Caco-2 (cell line): ENCODE measurements around the gene STAMBP. TPM values are rescaled to one million over a fixed set of nuclear protein-coding genes. Genes with fewer than 3 reads are reported as not detected.

Source experiments
- BruUV-seq: library from RNA; stranded (reverse); fragments of 400-500 nt; replicated peaks from 2 replicates; lab custom pipeline; 2021; lab: Mats Ljungman, UMichigan
- CTCF ChIA-PET: fragments of 300-600 bp; sonication (Branson Sonifier 250); formaldehyde crosslinking; loops from one replicate; lab custom pipeline; 2022; ENCODE audit warnings: antibody characterized with exemption; lab: Charles Lee
- POLR2A ChIA-PET: fragments of 300-600 bp; sonication (Branson Sonifier 250); formaldehyde crosslinking; loops from one replicate; lab custom pipeline; 2022; ENCODE audit warnings: antibody characterized with exemption; lab: Charles Lee
- DNase-seq, 2 experiments: peaks; one replicate each; pipeline versions ENCODE4 v3.0.0 to v3.0.0-alpha.2; 2020 to 2022
- H3K27me3 ChIP-seq: replicated peaks from 2 replicates; pipeline ENCODE4 v1.6.0; 2011; ENCODE audit warnings: low read length; ENCODE audit not compliant: control insufficient read depth, insufficient read depth
- H3K36me3 ChIP-seq: 2 replicates; pipeline ENCODE4 v1.5.1; 2011; ENCODE audit warnings: low read length; ENCODE audit not compliant: control insufficient read depth, insufficient read depth
- H3K4me1 ChIP-seq: fragments of 250-450 bp; sonication (Bioruptor Pico); 2 replicates; pipeline ENCODE4 v1.5.1; 2020; ENCODE audit warnings: mild to moderate bottlenecking
- H3K4me3 ChIP-seq: 2 replicates; pipeline ENCODE4 v1.5.1; 2011; ENCODE audit warnings: low read depth, mild to moderate bottlenecking, control low read depth, low read length
- H3K9me3 ChIP-seq: fragments of 250-450 bp; sonication (Bioruptor Pico); 2 replicates; pipeline ENCODE4 v1.5.1; 2020; ENCODE audit warnings: mild to moderate bottlenecking, moderate library complexity
- H3K27ac Mint-ChIP-seq: one replicate; pipeline ENCODE4 v1.8.0; 2022; ENCODE audit warnings: mixed read lengths; ENCODE audit not compliant: unreplicated experiment
- H3K27me3 Mint-ChIP-seq: one replicate; pipeline ENCODE4 v1.8.0; 2022; ENCODE audit warnings: mixed read lengths; ENCODE audit not compliant: insufficient read depth, unreplicated experiment
- H3K36me3 Mint-ChIP-seq: one replicate; pipeline ENCODE4 v1.8.0; 2022; ENCODE audit warnings: mild to moderate bottlenecking, mixed read lengths; ENCODE audit not compliant: insufficient read depth, unreplicated experiment
- H3K4me1 Mint-ChIP-seq: one replicate; pipeline ENCODE4 v1.8.0; 2022; ENCODE audit warnings: low read depth, mixed read lengths; ENCODE audit not compliant: unreplicated experiment
- H3K4me3 Mint-ChIP-seq: one replicate; pipeline ENCODE4 v1.8.0; 2022; ENCODE audit warnings: mild to moderate bottlenecking, moderate library complexity, mixed read lengths; ENCODE audit not compliant: unreplicated experiment
- H3K9me3 Mint-ChIP-seq: one replicate; pipeline ENCODE4 v1.8.0; 2022; ENCODE audit warnings: mixed read lengths; ENCODE audit not compliant: unreplicated experiment
- intact Hi-C: fragments of 100-400 bp; cut with micrococcal nuclease; formaldehyde crosslinking; loops from one replicate; pipeline ENCODE4 v1.10.0; 2022; ENCODE audit not compliant: unreplicated experiment
- total RNA-seq: library from RNA; stranded (reverse); gene quantifications from 2 replicates; pipeline ENCODE4 v1.2.3, GENCODE V29; 2022
- TF ChIP-seq, protein P1 (sequence below), 2 experiments: fragments of 200-600 bp in 1 of 2; IDR thresholded peaks; 1 replicate in 1 of 2; 2 replicates in 1 of 2; pipeline versions ENCODE4 v1.5.1 to v1.8.0; 2011 to 2022; ENCODE audit warnings: antibody characterized with exemption in 1 of 2, control low read depth in 1 of 2, inconsistent platforms in 1 of 2, low read depth in 1 of 2, low read length in 1 of 2, mild to moderate bottlenecking in 1 of 2, moderate library complexity in 1 of 2; ENCODE audit not compliant: insufficient read depth in 1 of 2, severe bottlenecking in 1 of 2, unreplicated experiment in 1 of 2

The STAMBP gene
- total RNA-seq, 1 experiment from 2014 or later = 49.8 TPM

DNA sequence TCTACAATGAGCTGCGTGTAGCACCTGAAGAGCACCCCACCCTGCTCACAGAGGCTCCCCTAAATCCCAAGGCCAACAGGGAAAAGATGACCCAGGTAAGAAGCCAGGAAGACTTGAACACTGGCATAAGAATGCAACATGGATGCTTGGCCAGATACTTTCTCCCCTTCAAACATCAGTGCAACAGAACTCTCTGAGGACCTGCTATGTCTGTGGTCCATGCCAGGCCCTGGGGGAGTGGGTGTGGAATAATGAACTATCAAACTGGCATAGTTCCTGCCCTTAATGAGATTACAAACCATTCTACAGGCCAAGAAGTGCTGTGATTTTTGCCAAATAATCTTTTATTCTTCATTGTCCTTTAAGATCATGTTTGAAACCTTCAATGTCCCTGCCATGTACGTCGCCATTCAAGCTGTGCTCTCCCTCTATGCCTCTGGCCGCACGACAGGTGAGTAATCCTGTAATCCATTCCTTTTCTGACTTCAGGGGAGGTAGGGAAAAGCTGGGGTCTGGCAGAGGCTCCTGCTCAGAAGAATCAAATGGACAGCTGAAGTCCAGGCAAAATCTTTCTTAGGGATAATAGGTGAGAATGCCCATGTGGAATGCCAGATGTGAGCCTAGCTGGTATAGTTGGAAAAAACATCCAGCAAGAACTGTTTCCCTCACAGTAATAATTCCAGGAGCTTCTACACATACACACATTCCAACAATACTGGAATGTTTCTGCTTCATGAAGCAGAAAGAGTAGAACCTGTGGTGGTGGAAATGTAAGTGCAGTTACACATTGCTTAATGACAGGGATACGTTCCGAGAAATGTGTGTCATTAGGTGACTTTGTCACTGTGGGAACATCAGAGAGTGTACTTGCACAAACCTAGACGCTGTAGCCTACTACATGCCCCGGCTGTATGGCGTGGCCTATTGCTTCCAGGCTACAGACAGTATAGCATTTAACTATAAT, 80.2 kb downstream of the STAMBP start:
- no peaks in the 10 kb centered on the region for H3K36me3 ChIP-seq
- Mint-ChIP-seq H3K4me1 (no peaks in the 10 kb centered on the region), H3K9me3 (no peaks in the 10 kb centered on the region), H3K27ac (no peak overlapping the region), H3K4me3 (no peak overlapping the region), H3K36me3 (no peaks in the 10 kb centered on the region), H3K27me3 (no peaks in the 10 kb centered on the region)
- ChIA-PET POLR2A (no interaction called here), CTCF (no interaction called here)
- H3K27me3 ChIP-seq = no peaks in the 10 kb centered on the region
- no peaks in the 10 kb centered on the region for H3K4me1 ChIP-seq
- DNase-seq = no peak
- intact Hi-C loops = no loop called here
- no peak overlapping the region for H3K4me3 ChIP-seq
- no TSS peak for BruUV-seq
- TF ChIP-seq, protein P1, sequence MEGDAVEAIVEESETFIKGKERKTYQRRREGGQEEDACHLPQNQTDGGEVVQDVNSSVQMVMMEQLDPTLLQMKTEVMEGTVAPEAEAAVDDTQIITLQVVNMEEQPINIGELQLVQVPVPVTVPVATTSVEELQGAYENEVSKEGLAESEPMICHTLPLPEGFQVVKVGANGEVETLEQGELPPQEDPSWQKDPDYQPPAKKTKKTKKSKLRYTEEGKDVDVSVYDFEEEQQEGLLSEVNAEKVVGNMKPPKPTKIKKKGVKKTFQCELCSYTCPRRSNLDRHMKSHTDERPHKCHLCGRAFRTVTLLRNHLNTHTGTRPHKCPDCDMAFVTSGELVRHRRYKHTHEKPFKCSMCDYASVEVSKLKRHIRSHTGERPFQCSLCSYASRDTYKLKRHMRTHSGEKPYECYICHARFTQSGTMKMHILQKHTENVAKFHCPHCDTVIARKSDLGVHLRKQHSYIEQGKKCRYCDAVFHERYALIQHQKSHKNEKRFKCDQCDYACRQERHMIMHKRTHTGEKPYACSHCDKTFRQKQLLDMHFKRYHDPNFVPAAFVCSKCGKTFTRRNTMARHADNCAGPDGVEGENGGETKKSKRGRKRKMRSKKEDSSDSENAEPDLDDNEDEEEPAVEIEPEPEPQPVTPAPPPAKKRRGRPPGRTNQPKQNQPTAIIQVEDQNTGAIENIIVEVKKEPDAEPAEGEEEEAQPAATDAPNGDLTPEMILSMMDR (IDR thresholded peaks at IDR 0.05; ENCODE audit: insufficient read depth in 1 of 2, low read depth in 1 of 2, low read length in 1 of 2, severe bottlenecking in 1 of 2, unreplicated experiment in 1 of 2) = no peak
- no peaks in the 10 kb centered on the region for H3K9me3 ChIP-seq

DNA sequence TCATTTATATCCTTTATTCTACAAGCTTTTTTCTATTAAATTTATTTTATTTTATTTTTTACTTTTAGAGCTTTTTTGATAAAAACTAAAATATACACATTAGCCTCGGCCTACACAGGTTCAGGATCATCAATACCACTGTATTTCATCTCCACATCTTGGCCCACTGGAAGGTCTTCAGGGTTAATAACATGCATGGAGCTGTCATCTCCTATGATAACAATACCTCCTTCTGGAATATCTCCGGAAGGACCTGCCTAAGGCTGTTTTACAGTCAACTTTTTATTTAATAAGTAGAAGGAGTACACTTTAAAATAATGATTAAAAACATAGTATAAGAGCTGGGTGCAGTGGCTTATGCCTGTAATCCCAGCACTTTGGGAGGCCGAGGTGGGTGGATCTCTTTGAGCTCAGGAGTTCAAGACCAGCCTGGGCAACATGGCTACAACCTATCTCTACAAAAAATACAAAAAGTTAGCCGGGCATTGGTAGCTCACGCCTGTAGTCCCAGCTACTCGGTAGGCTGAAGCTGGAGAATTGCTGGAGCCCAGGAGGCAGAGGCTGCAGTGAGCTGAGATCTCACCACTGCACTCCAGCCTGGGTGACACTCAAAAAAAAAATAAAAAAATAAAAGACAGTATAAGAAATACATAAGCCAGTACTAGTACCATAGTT, 82.2 kb downstream of the STAMBP start:
- CTCF ChIA-PET = interaction anchor here (0.5 to 0.7 kb wide), 2 partner anchors 30 to 205 kb away, joined by 3 to 5 read pairs; no protein-coding TSS in a partner anchor
- no peaks in the 10 kb centered on the region for H3K4me1 Mint-ChIP-seq
- TF ChIP-seq, protein P1 (IDR thresholded peaks at IDR 0.05; ENCODE audit: insufficient read depth in 1 of 2, low read depth in 1 of 2, low read length in 1 of 2, severe bottlenecking in 1 of 2, unreplicated experiment in 1 of 2) = no peak
- Histone ChIP-seq H3K4me1 (no peaks in the 10 kb centered on the region), H3K36me3 (no peaks in the 10 kb centered on the region), H3K9me3 (no peaks in the 10 kb centered on the region), H3K4me3 (no peak overlapping the region), H3K27me3 (no peaks in the 10 kb centered on the region)
- H3K9me3 Mint-ChIP-seq = no peaks in the 10 kb centered on the region
- H3K27me3 Mint-ChIP-seq = no peaks in the 10 kb centered on the region
- intact Hi-C loops = no loop called here
- no peak overlapping the region for H3K4me3 Mint-ChIP-seq
- no TSS peak for BruUV-seq
- no peaks in the 10 kb centered on the region for H3K36me3 Mint-ChIP-seq
- POLR2A ChIA-PET = no interaction called here
- no peak overlapping the region for H3K27ac Mint-ChIP-seq
- no peak for DNase-seq

DNA sequence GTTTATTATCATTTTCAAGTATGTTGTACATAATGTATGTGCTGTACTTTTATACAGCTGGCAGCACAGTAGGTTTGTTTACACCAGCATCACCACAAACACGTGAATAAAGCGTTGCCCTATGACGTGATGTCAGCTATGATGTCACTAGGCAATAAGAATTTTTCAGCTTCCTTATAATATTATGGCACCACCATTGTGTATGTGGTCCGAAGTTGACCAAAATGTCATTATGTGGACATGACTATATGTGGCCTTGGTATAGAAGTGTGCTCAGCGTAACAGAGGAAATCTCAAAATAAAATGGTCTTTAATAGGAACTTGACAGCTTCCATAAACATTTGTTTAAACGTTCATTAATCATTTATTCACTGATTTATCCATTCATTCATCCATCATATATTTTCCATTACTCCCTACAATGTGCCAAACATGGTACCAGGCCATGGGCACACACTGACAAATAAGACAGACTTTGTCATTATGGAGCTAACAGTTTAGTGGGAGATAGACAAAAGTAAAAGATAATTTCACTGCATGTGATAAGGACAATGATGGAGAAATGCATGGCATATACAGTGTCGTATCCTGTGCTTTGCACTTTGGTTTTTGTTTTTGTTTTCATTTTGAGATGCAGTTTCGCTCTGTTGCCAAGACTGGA, 82.9 kb downstream of the STAMBP start:
- Histone ChIP-seq H3K4me1 (no peaks in the 10 kb centered on the region), H3K27me3 (no peaks in the 10 kb centered on the region), H3K9me3 (no peaks in the 10 kb centered on the region), H3K4me3 (no peak overlapping the region), H3K36me3 (no peaks in the 10 kb centered on the region)
- no TSS peak for BruUV-seq
- Mint-ChIP-seq H3K9me3 (no peaks in the 10 kb centered on the region), H3K4me3 (no peak overlapping the region), H3K4me1 (no peaks in the 10 kb centered on the region), H3K27ac (no peak overlapping the region), H3K27me3 (no peaks in the 10 kb centered on the region), H3K36me3 (no peaks in the 10 kb centered on the region)
- TF ChIP-seq, protein P1 (IDR thresholded peaks at IDR 0.05; ENCODE audit: insufficient read depth in 1 of 2, low read depth in 1 of 2, low read length in 1 of 2, severe bottlenecking in 1 of 2, unreplicated experiment in 1 of 2) = no peak
- intact Hi-C loops = no loop called here
- DNase-seq = no peak
- ChIA-PET POLR2A (no interaction called here), CTCF (interaction anchor here (0.5 kb wide), 1 partner anchor 31 kb away, joined by 3 read pairs; no protein-coding TSS in a partner anchor)
